Activated CD8-positive, alpha-beta T cell treated with anti-CD3 and anti-CD28 coated beads for 36 hours (primary cell): ENCODE measurements around the gene RBFOX1. TPM values are rescaled to one million over a fixed set of nuclear protein-coding genes. Genes with fewer than 3 reads are reported as not detected.

Experiments used
- ATAC-seq: fragments of 200-7000 bp; cut with Tn5 transposase; one replicate; pipeline ENCODE4 v1.10.0; 2021; ENCODE audit warnings: mild to moderate bottlenecking, moderate library complexity
- CTCF ChIA-PET: fragments of 350-600 bp; sonication (Branson Sonifier 250); formaldehyde crosslinking; loops from one replicate; lab custom pipeline; 2021; ENCODE audit warnings: antibody characterized with exemption; lab: Charles Lee
- POLR2A ChIA-PET: fragments of 350-600 bp; sonication (Branson Sonifier 250); formaldehyde crosslinking; loops from one replicate; lab custom pipeline; 2021; ENCODE audit warnings: antibody characterized with exemption; lab: Charles Lee
- DNase-seq: peaks from one replicate; pipeline ENCODE4 v3.0.0-alpha.2; 2020
- H3K27ac Mint-ChIP-seq: one replicate; pipeline ENCODE4 v1.8.0; 2021; ENCODE audit warnings: mild to moderate bottlenecking, mixed read lengths
- H3K27me3 Mint-ChIP-seq: one replicate; pipeline ENCODE4 v1.8.0; 2021; ENCODE audit warnings: mixed read lengths
- H3K36me3 Mint-ChIP-seq: one replicate; pipeline ENCODE4 v1.8.0; 2021; ENCODE audit warnings: low read depth, mixed read lengths
- H3K4me1 Mint-ChIP-seq: one replicate; pipeline ENCODE4 v1.8.0; 2021; ENCODE audit warnings: low read depth, mixed read lengths
- H3K4me3 Mint-ChIP-seq: one replicate; pipeline ENCODE4 v1.8.0; 2021; ENCODE audit warnings: mild to moderate bottlenecking, moderate library complexity, mixed read lengths
- H3K9me3 Mint-ChIP-seq: one replicate; pipeline ENCODE4 v1.8.0; 2021; ENCODE audit warnings: mixed read lengths
- CTCF ChIP-seq: fragments of 200-600 bp; IDR thresholded peaks from one replicate; pipeline ENCODE4 v1.8.0; 2022; ENCODE audit warnings: antibody characterized with exemption, mild to moderate bottlenecking
- intact Hi-C: fragments of 100-400 bp; cut with micrococcal nuclease; formaldehyde crosslinking; loops from one replicate; pipeline ENCODE4 v1.10.0; 2022
- total RNA-seq, 2 experiments: library from RNA; stranded (reverse); gene quantifications; one replicate each; pipeline ENCODE4 v1.2.3, GENCODE V29; 2021

RBFOX1 gene
- total RNA-seq, 2 experiments from 2014 or later: not detected

- no peaks in the 10 kb centered on the region for H3K27me3 Mint-ChIP-seq
- no peak for DNase-seq
- H3K4me3 Mint-ChIP-seq: no peak overlapping the region
- ChIA-PET CTCF (no interaction called here), POLR2A (no interaction called here)
- H3K4me1 Mint-ChIP-seq: no peaks in the 10 kb centered on the region
- intact Hi-C loops: no loop called here
- ATAC-seq: no peak
- no peaks in the 10 kb centered on the region for H3K36me3 Mint-ChIP-seq
- H3K27ac Mint-ChIP-seq: no peak overlapping the region
- H3K9me3 Mint-ChIP-seq: peaks cover 6% of the 10 kb centered on the region
- no peak for TF ChIP-seq CTCF
These were observed 106.0 kb downstream of the RBFOX1 start for GRCh38 chr16:7438601-7439000.

- Mint-ChIP-seq H3K36me3 (no peaks in the 10 kb centered on the region), H3K4me3 (no peak overlapping the region), H3K9me3 (peaks cover 6% of the 10 kb centered on the region), H3K4me1 (no peaks in the 10 kb centered on the region), H3K27me3 (no peaks in the 10 kb centered on the region), H3K27ac (no peak overlapping the region)
- no peak for TF ChIP-seq CTCF
- ATAC-seq (no peak), DNase-seq (no peak)
- POLR2A ChIA-PET: no interaction called here
- intact Hi-C loops: no loop called here
- CTCF ChIA-PET: no interaction called here
These were observed 106.9 kb downstream of the RBFOX1 start for GRCh38 chr16:7439518-7439917.

DNA sequence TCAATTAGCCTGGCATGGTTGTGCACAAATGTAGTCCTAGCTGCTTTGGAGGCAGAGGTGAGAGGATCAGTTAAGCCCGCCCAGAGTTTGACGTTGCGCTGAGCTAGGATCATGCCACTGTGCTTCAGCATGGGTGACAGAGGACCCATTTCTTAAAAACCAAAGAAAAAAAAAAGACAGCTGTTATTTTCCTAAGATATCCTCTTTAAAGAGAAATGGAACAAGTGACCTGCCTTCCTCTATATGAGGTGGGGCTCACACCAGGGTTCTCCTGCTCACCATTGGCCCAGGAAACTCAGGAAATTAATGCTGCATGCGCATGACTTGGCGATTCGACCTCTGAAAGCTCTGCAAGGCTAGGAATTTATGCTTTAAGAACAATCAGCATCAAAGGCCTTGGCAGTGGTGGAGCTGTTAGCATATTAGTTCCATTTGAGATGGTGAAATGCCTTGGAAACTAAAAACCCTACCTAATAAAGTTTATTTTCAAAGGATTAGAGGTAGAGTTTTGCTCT, 108.3 kb downstream of the RBFOX1 start:
- Mint-ChIP-seq H3K36me3 (no peaks in the 10 kb centered on the region), H3K27ac (no peak overlapping the region), H3K4me3 (no peak overlapping the region), H3K4me1 (no peaks in the 10 kb centered on the region), H3K9me3 (peaks cover 2% of the 10 kb centered on the region), H3K27me3 (no peaks in the 10 kb centered on the region)
- POLR2A ChIA-PET: no interaction called here
- CTCF ChIA-PET: no interaction called here
- intact Hi-C loops: no loop called here
- ATAC-seq: no peak
- no peak for DNase-seq
- no peak for TF ChIP-seq CTCF

GRCh38 chr16:7442050-7442449, 109.4 kb downstream of the RBFOX1 start:
- CTCF ChIA-PET: no interaction called here
- no peak for TF ChIP-seq CTCF
- no peak overlapping the region for H3K27ac Mint-ChIP-seq

DNA sequence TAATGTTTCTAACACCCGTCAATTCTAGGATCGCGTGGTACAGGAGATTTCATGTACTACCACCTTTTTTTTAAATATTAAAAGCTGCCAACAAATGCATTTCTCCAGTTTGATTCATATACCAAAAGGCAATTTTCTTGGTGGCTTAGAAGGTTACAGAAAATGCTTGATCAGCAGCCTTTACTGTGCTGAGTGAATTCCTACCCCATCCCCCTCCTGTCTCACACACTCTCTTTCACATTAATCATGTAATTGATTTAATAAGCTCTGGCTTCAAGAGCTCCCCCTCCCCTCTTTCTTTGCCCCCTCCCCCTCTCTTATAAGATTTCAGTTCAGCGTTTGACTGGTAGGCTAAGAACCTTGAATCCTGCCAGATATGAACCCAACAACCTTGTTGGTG, 110.5 kb downstream of the RBFOX1 start:
- Mint-ChIP-seq H3K27ac (no peak overlapping the region), H3K36me3 (no peaks in the 10 kb centered on the region), H3K27me3 (no peaks in the 10 kb centered on the region), H3K9me3 (peaks cover 10% of the 10 kb centered on the region), H3K4me3 (no peak overlapping the region), H3K4me1 (no peaks in the 10 kb centered on the region)
- ATAC-seq (no peak), DNase-seq (no peak)
- ChIA-PET CTCF (no interaction called here), POLR2A (no interaction called here)
- intact Hi-C loops: no loop called here
- TF ChIP-seq CTCF: no peak

More at GRCh38 chr16:7442050-7442449, 109.4 kb downstream of the RBFOX1 start:
- H3K4me3 Mint-ChIP-seq: no peak overlapping the region
- H3K36me3 Mint-ChIP-seq: no peaks in the 10 kb centered on the region
- no peaks in the 10 kb centered on the region for H3K4me1 Mint-ChIP-seq
- no peak for ATAC-seq
- peaks cover 8% of the 10 kb centered on the region for H3K9me3 Mint-ChIP-seq
- intact Hi-C loops: no loop called here
- no peak for DNase-seq
- no peaks in the 10 kb centered on the region for H3K27me3 Mint-ChIP-seq
- POLR2A ChIA-PET: no interaction called here
